Peyer's patch (tissue), 4 donors: ENCODE data around the gene USP22. TPM values are rescaled to one million over a fixed set of nuclear protein-coding genes. Genes with fewer than 3 reads are reported as not detected.

ENCODE experiments used
- DNase-seq, 3 donors: peaks; one replicate each; pipeline ENCODE4 v3.0.0-alpha.2; 2017 to 2019
- H3K27ac ChIP-seq, 4 donors: fragments of 200-600 bp; sonication (generic); one replicate each; pipeline ENCODE4 v1.5.1; 2016 to 2019
- H3K27me3 ChIP-seq, 2 donors: fragments of 200-600 bp; sonication (generic); one replicate each; pipeline ENCODE4 v1.5.1; 2019
- H3K36me3 ChIP-seq, 3 donors: fragments of 200-600 bp; sonication (generic); one replicate each; pipeline ENCODE4 v1.5.1; 2016 to 2019
- H3K4me1 ChIP-seq, 4 donors: fragments of 200-600 bp; sonication (generic); one replicate each; pipeline ENCODE4 v1.5.1; 2016 to 2019
- H3K4me3 ChIP-seq, 4 donors: fragments of 200-600 bp; sonication (generic); 1 replicate in 3 of 4; 2 replicates in 1 of 4; pipeline ENCODE4 v1.5.1; 2016 to 2019; ENCODE audit warnings: mild to moderate bottlenecking in 1 of 4
- H3K9me3 ChIP-seq, 4 donors: fragments of 200-600 bp; sonication (generic); one replicate each; pipeline ENCODE4 v1.5.1; 2016 to 2019; ENCODE audit warnings: mild to moderate bottlenecking in 1 of 4
- POLR2A ChIP-seq, 2 donors: fragments of 450-650 bp; IDR thresholded peaks; one replicate each; pipeline ENCODE4 v1.5.1; 2017; ENCODE audit warnings: antibody characterized with exemption in 2 of 2, mild to moderate bottlenecking in 2 of 2, moderate library complexity in 2 of 2
- total RNA-seq, 4 donors: library from RNA; depleted of rRNA; stranded (reverse); fragments of >200 nt; gene quantifications; one replicate each; pipeline ENCODE4 v1.1.0, GENCODE V29; 2016
- TF ChIP-seq, protein P1 (sequence below), 6 experiments: fragments of 450-650 bp in 4 of 6; fragments of 200-600 bp in 2 of 6; sonication (generic) in 1 of 6; IDR thresholded peaks; one replicate each; pipeline ENCODE4 v1.5.1; 2017 to 2019; ENCODE audit warnings: antibody characterized with exemption in 6 of 6, mild to moderate bottlenecking in 3 of 6, moderate library complexity in 1 of 6

Gene USP22
- total RNA-seq, 4 donors from 2014 or later = 125 to 229 (median 146) TPM

DNA sequence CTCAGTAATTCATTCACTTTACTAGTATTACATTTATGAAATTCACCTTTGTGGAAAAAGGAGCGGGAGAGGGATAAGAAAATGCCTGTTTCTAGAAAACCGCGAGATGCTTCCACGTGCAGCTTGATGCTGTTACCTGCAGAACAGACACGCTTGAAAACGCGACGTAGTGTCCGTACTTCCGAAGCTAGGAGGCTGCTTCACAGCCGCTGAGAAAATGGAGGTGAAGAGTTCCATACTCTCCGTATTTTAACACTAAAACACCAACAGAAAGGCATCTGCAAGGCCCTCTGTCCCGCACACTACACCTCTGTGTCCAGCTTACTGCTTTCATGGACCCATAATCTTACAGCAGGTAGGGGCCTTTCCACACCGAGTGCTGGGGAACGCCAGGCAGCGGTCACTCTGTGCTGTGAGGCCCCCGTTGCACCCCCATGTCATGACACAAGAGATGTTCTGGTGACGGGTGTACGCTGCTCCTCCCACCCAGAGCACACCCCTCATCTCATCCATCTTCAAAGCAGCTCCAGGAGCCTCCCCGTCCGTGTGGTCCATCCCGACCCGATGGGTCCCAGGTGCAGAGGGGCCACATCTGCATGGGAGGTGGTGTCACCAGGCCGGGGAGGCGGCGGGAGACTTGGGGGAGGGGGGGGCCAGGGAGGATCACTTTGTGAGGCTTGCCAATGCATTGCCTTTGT lies 40.4 kb downstream of the USP22 start:
- Histone ChIP-seq H3K4me1 (peaks cover 0 to 30% (median 0%) of the 10 kb centered on the region in 4 donors), H3K4me3 (no peak overlapping the region), H3K27ac (no peak overlapping the region), H3K9me3 (no peaks in the 10 kb centered on the region), H3K27me3 (no peaks in the 10 kb centered on the region), H3K36me3 (peaks cover 0 to 74% (median 6%) of the 10 kb centered on the region in 3 donors)
- TF ChIP-seq POLR2A (IDR thresholded peaks at IDR 0.05) = no peak
- no peak for DNase-seq

DNA sequence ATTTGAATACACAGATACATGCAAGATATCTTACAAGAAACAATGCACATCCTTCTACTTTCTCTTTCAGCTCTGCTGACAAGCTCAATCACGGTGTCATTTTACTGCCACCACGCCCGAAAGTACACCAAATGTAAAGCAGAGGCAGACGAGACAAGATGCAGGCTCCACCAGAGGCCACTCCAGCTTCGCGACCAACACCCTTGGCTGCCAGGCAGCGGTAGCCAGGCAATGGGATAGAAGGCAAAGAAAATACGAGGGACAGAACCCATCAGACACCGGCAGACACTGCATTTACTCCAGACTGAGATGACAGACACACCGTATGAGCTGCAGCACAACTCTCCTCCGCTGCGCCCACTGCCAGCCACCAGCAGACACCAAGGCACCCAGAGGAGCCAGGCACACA lies 41.0 kb downstream of the USP22 start:
- peaks cover 0 to 30% (median 0%) of the 10 kb centered on the region in 4 donors for H3K4me1 ChIP-seq
- H3K9me3 ChIP-seq = no peaks in the 10 kb centered on the region
- peak overlapping the region in 1 of 4 donors; percentile 30 for H3K27ac ChIP-seq
- DNase-seq = peak in 1 of 3 donors; percentile 59
- TF ChIP-seq, protein P1, sequence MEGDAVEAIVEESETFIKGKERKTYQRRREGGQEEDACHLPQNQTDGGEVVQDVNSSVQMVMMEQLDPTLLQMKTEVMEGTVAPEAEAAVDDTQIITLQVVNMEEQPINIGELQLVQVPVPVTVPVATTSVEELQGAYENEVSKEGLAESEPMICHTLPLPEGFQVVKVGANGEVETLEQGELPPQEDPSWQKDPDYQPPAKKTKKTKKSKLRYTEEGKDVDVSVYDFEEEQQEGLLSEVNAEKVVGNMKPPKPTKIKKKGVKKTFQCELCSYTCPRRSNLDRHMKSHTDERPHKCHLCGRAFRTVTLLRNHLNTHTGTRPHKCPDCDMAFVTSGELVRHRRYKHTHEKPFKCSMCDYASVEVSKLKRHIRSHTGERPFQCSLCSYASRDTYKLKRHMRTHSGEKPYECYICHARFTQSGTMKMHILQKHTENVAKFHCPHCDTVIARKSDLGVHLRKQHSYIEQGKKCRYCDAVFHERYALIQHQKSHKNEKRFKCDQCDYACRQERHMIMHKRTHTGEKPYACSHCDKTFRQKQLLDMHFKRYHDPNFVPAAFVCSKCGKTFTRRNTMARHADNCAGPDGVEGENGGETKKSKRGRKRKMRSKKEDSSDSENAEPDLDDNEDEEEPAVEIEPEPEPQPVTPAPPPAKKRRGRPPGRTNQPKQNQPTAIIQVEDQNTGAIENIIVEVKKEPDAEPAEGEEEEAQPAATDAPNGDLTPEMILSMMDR (IDR thresholded peaks at IDR 0.05) = no peak
- TF ChIP-seq POLR2A (IDR thresholded peaks at IDR 0.05) = no peak
- H3K4me3 ChIP-seq = no peak overlapping the region
- no peaks in the 10 kb centered on the region for H3K27me3 ChIP-seq
- peaks cover 0 to 67% (median 6%) of the 10 kb centered on the region in 3 donors for H3K36me3 ChIP-seq

DNA sequence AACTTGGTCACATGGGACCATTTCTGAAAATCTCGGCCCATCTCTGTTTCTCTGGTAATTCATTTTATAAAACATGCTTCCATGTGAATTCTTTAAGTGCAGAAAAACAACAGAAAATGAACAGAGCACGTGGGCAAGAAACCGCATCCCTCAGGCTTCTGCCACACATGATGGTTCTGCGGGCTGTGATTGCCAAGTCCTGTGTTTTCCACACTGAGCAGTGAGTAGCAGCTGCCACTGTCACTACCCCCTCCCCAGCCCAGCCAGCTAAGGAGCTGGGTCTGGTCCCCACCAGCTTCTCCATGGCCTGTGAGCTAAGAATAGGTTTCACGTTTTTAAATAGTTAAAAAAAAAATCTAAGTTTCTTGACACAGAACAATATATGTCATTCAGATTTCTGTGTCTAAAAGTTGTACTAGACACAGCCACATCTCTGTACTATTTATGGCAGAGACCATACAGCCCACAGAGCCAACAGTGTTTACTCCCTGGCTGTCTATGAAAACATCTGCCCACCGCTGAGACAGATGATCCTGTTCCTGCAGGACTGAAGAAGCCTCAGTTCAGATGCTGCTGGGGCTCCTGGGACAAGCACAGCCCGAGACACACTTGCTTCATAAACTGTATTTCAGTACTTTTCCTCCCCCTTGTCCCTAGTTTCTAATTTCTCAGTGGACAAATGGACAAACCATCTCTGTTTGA lies 41.5 kb downstream of the USP22 start:
- peaks cover 0 to 30% (median 0%) of the 10 kb centered on the region in 4 donors for H3K4me1 ChIP-seq
- H3K27me3 ChIP-seq = no peaks in the 10 kb centered on the region
- H3K36me3 ChIP-seq = peaks cover 0 to 64% (median 6%) of the 10 kb centered on the region in 3 donors
- H3K9me3 ChIP-seq = no peaks in the 10 kb centered on the region
- TF ChIP-seq, protein P1 (IDR thresholded peaks at IDR 0.05) = no peak
- TF ChIP-seq POLR2A (IDR thresholded peaks at IDR 0.05) = no peak
- peak overlapping the region in 1 of 4 donors; percentile 30 for H3K27ac ChIP-seq
- peak in 1 of 3 donors; percentile 39 for DNase-seq
- no peak overlapping the region for H3K4me3 ChIP-seq

DNA sequence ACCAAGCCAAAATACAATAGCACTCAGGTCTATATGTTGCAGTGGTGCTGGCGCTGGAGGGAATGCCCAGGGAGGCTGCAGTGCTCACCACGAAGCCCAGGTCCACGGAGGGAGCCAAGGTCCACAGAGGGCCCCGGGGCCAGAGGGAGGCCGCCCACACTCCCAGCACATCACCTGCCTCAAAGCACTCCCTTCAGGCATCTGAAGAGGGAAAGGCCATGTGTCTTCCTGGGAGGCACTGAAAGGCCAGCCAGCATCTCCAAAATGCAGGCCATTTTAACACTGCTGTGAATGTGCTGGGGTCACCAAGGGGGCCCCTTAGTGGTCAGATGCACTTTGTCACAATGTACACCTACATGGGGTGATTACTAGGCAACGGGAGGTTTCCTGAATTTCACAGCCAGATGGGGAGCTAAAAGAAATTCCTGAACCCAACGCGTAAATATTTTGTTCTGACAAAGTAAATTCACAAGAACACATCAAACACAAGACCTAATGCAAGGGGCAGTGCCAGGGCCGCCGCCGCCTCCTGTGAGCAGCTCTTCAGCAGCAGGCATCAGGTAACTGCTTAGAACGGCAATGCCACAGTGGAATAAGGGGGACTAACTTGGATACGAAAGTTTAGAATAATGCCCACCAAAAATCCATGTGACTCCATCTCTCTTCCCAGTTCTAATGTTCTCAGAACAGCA lies 42.8 kb downstream of the USP22 start:
- H3K27ac ChIP-seq = peak overlapping the region in 2 of 4 donors; percentile 9 to 17
- peak in 1 of 3 donors; percentile 32 for DNase-seq
- no peaks in the 10 kb centered on the region for H3K9me3 ChIP-seq
- peaks cover 0 to 51% (median 3%) of the 10 kb centered on the region in 3 donors for H3K36me3 ChIP-seq
- no peaks in the 10 kb centered on the region for H3K27me3 ChIP-seq
- TF ChIP-seq, protein P1 (IDR thresholded peaks at IDR 0.05) = no peak
- no peak for TF ChIP-seq POLR2A (IDR thresholded peaks at IDR 0.05)
- H3K4me3 ChIP-seq = no peak overlapping the region
- peaks cover 0 to 30% (median 0%) of the 10 kb centered on the region in 4 donors for H3K4me1 ChIP-seq

DNA sequence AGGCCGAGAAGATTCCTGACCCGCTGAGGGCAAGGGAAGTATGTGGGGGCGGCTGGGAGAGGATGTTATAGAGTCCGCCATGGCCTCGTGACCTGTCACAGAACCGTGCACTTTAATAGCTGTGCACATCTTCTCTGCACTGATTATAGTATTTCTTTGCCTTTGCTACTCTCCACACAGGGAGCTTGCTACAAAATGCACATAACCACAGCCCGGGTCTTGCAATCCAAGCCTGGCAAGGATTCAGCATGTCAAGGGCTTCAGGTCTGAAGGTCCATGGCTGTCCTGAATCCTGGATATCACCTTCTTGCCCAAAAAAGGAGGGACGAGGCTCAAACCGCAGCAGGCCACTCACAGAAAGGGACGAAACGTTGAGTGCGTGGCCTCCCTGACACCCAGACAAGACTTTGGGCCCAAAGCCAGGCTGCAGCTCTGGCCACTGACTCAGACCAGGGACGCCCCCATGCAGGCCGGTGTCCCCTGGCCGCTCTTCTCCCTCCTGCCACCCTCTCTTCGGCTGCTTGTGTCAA lies 43.7 kb downstream of the USP22 start:
- DNase-seq = peak in 1 of 3 donors; percentile 50
- H3K4me1 ChIP-seq = peaks cover 0 to 30% (median 0%) of the 10 kb centered on the region in 4 donors
- peaks cover 0 to 42% (median 0%) of the 10 kb centered on the region in 3 donors for H3K36me3 ChIP-seq
- no peak overlapping the region for H3K4me3 ChIP-seq
- no peaks in the 10 kb centered on the region for H3K9me3 ChIP-seq
- peak overlapping the region in 2 of 4 donors; percentile 9 to 17 for H3K27ac ChIP-seq
- no peak for TF ChIP-seq POLR2A (IDR thresholded peaks at IDR 0.05)
- TF ChIP-seq, protein P1 (IDR thresholded peaks at IDR 0.05) = no peak
- no peaks in the 10 kb centered on the region for H3K27me3 ChIP-seq
